ENCODE data around the gene USP40.

USP40 gene

DNA sequence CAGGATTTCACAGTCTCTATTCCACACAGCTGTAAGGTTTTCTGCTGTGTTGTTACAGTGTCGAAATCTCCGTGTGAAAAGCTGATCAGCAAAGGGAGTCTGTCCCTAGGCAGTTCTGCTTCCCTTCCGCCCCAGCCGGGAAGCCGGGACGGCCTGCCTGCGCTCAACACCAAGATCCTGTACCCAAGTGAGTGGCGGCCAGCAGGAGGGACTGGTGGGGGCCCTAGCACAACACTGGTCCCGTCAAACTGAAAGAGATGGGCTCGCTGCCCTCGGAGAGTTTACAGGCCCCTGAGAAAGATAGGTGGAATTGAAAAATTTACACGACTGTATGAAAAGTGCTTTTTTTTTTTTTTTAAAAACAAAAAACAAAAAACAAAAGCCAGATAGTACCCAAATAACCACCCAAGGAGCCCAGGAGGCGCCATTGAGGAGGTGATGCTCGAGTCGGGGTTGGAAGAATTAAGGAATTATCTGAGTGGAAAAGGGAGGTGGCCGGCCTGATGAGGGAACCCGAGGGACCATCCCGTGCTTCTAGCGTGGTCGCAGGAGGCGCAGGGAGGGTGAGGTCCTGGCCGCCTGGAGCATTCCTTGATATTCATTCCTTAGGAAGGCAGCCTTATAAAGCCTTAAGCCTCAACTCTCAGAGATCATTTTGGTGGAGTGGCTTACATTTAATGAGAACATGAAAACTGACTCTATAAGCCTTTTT is 115.6 kb downstream of the USP40 start (continued):
- TF ChIP-seq, protein P1, sequence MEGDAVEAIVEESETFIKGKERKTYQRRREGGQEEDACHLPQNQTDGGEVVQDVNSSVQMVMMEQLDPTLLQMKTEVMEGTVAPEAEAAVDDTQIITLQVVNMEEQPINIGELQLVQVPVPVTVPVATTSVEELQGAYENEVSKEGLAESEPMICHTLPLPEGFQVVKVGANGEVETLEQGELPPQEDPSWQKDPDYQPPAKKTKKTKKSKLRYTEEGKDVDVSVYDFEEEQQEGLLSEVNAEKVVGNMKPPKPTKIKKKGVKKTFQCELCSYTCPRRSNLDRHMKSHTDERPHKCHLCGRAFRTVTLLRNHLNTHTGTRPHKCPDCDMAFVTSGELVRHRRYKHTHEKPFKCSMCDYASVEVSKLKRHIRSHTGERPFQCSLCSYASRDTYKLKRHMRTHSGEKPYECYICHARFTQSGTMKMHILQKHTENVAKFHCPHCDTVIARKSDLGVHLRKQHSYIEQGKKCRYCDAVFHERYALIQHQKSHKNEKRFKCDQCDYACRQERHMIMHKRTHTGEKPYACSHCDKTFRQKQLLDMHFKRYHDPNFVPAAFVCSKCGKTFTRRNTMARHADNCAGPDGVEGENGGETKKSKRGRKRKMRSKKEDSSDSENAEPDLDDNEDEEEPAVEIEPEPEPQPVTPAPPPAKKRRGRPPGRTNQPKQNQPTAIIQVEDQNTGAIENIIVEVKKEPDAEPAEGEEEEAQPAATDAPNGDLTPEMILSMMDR (tag by site-specific recombination; IDR thresholded peaks at IDR 0.05) = no peak
- TF ChIP-seq ZNF23 (tag by site-specific recombination; IDR thresholded peaks at IDR 0.05; ENCODE audit: borderline replicate concordance) = no peak

DNA sequence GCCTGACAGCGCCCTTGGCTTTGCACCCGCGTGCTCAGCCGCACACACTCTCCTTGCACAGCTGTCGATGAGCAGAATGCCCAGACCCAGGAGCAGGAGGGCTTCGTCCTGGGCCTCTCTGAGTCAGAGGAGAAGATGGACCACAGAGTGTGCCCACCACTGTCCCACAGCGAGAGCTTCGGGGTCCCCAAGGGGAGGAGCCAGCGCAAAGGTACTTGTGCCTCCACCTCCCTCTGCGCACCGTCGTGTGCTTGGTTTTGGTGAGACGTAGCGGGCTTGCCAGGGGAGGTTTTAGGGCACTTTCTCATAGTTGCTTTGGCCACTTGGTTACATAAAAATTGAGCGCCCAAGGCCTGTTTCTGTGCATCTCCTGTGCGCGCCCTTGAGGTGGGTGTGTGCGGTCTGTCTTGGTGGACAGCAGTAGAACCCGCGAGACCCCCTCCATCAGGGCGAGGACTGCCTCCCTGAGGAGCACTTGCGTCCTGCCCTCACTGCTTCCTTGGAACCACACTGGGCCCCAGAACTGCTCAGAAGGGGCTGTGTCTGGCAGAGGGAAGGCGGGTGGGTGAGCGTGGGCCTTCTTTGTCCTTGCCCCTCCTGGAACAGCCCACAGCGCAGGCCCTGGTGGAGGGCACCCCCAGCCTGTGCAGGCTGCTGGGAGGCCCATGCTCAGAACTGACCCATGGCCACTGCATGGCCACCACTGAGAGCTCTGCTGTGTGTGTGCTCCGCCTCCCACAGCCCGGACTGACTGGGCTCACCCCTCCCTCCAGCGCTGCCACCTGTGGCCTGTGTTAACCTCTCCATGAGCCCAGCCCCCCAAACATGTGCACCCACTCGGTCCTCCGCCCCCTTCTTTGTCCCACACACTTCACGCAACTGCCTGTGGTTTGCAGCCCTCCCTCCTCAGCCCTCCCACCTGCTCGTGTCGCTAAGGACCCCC is 116.4 kb downstream of the USP40 start:
- POLR2A ChIA-PET = no interaction called here
- no peaks in the 10 kb centered on the region for H3K4me1 ChIP-seq (ENCODE audit: control insufficient read depth, insufficient read depth, low read length)

DNA sequence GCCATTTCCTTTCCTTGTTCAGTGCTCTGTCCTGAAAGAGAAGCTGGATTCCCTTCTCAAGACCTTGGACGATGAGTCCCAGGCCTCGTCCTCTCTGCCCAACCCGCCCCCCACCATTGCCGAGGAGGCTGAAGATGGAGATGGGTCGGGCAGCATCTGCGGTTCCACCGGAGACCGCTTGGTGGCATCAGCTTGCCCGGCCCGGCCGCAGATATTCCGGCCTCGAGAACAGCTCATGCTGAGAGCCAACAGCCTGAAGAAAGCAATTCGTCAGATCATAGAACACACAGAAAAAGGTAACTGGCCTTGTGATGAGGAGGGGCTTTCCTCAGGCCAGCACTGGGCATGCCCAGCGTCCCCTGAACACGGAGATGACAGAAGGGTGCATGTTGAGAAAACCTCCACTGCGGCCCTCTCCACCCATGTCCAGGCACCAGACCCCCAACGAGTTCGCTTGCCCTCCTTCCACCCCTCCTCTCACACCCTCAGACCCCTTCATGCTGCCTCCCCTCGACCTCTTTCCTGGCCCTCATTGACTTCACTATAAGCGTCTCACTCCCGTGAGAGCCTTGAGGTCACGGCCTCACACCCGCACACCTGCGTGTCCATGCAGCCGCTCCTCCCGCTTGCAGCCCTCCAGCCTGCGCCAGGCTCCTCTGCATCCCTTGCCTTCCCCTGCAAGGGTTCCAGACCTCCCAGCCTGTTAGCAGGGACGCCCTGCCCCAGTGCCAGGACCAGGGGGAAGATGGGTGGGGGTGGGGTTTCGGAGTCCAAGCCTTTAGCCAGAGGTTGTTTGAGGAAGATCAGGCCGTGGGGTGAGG is 117.3 kb downstream of the USP40 start:
- H3K36me3 ChIP-seq (ENCODE audit: control insufficient read depth in 2 of 2, insufficient read depth in 1 of 2, low read length in 2 of 2) = peaks cover 3 to 90% of the 10 kb centered on the region in 2 experiments; a peak in 2 of 3 replicates
- H3K4me1 ChIP-seq (ENCODE audit: control insufficient read depth, insufficient read depth, low read length) = no peaks in the 10 kb centered on the region
- H3K27ac ChIP-seq (ENCODE audit: extremely low read depth, low read depth, low read length) = no peak overlapping the region
- H3K9me3 ChIP-seq (ENCODE audit: control insufficient read depth, insufficient read depth, low read depth, low read length) = no peaks in the 10 kb centered on the region
- ChIA-PET POLR2A (no interaction called here), CTCF (interaction anchor here (0.6 to 1.7 kb wide), 8 partner anchors 8 to 763 kb away, joined by 3 to 11 read pairs (median 3); partner anchors contain the start of gene UGT1A5)
- TF ChIP-seq ZFP41 (tag by site-specific recombination; IDR thresholded peaks at IDR 0.05; ENCODE audit: borderline replicate concordance) = no peak
- TF ChIP-seq ZNF654 (tag by site-specific recombination; IDR thresholded peaks at IDR 0.05; ENCODE audit: low read depth) = peak; percentile 16; the same call in 1 of the 2 replicates
- TF ChIP-seq, protein P1 (tag by site-specific recombination; IDR thresholded peaks at IDR 0.05) = peak; percentile 73
- H3K4me3 ChIP-seq (ENCODE audit: low read depth, low read length) = no peak overlapping the region

More for the DNA sequence above, 116.4 kb downstream of the USP40 start:
- no peak overlapping the region for H3K4me3 ChIP-seq (ENCODE audit: low read depth, low read length)
- H3K36me3 ChIP-seq (ENCODE audit: control insufficient read depth in 2 of 2, insufficient read depth in 1 of 2, low read length in 2 of 2) = peaks cover 3 to 90% of the 10 kb centered on the region in 2 experiments; a peak in 2 of 3 replicates
- CTCF ChIA-PET = interaction anchor here (0.5 to 1.7 kb wide), 3 partner anchors 202 to 383 kb away, joined by 3 to 11 read pairs (median 3); partner anchors contain the start of gene UGT1A5
- TF ChIP-seq GLIS1 (tag by site-specific recombination; IDR thresholded peaks at IDR 0.05) (peak; percentile 36), EGR2 (tag by site-specific recombination; IDR thresholded peaks at IDR 0.05; ENCODE audit: low read depth) (peak; percentile 60; the same call in 1 of the 2 replicates), SCRT2 (tag by site-specific recombination; IDR thresholded peaks at IDR 0.05) (peak; percentile 66), ZFHX2 (tag by site-specific recombination; conservative IDR thresholded peaks at IDR 0.05) (peak; percentile 49), ZNF324 (tag by site-specific recombination; IDR thresholded peaks at IDR 0.05) (no peak)
- TF ChIP-seq, protein P2, sequence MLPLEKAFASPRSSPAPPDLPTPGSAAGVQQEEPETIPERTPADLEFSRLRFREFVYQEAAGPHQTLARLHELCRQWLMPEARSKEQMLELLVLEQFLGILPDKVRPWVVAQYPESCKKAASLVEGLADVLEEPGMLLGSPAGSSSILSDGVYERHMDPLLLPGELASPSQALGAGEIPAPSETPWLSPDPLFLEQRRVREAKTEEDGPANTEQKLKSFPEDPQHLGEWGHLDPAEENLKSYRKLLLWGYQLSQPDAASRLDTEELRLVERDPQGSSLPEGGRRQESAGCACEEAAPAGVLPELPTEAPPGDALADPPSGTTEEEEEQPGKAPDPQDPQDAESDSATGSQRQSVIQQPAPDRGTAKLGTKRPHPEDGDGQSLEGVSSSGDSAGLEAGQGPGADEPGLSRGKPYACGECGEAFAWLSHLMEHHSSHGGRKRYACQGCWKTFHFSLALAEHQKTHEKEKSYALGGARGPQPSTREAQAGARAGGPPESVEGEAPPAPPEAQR (tag by site-specific recombination; IDR thresholded peaks at IDR 0.05) = no peak
- no peaks in the 10 kb centered on the region for H3K9me3 ChIP-seq (ENCODE audit: control insufficient read depth, insufficient read depth, low read depth, low read length)
- no peak overlapping the region for H3K27ac ChIP-seq (ENCODE audit: extremely low read depth, low read depth, low read length)

All from HEK293 (cell line).